Measurements from ENCODE around the gene TAF1C.
"Not testable (repeated sequence)": the region's sequence is repeated elsewhere in the genome, so short reads cannot be mapped to it uniquely, and the experiment has no call there.

DNA sequence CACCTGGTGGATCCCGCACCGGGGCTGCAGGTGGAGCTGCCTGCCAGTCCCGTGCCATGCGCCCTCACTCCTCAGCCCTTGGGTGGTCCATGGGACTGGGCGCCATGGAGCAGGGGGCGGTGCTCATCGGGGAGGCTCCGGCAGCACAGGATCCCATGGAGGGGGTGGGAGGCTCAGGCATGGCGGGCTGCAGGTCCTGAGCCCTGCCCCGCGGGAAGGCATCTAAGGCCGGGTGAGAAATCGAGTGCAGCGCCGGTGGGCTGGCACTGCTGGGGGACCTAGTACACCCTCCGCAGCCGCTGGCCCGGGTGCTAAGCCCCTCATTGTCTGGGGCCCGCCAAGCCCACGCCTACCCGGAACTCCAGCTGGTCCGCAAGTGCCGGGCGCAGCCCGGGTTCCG, 17.7 kb upstream of the TAF1C start:
- TF ChIP-seq POLR2A (IDR thresholded peaks at IDR 0.05) = not testable (repeated sequence)
- TF ChIP-seq, protein P1, sequence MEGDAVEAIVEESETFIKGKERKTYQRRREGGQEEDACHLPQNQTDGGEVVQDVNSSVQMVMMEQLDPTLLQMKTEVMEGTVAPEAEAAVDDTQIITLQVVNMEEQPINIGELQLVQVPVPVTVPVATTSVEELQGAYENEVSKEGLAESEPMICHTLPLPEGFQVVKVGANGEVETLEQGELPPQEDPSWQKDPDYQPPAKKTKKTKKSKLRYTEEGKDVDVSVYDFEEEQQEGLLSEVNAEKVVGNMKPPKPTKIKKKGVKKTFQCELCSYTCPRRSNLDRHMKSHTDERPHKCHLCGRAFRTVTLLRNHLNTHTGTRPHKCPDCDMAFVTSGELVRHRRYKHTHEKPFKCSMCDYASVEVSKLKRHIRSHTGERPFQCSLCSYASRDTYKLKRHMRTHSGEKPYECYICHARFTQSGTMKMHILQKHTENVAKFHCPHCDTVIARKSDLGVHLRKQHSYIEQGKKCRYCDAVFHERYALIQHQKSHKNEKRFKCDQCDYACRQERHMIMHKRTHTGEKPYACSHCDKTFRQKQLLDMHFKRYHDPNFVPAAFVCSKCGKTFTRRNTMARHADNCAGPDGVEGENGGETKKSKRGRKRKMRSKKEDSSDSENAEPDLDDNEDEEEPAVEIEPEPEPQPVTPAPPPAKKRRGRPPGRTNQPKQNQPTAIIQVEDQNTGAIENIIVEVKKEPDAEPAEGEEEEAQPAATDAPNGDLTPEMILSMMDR (IDR thresholded peaks at IDR 0.05) = not testable (repeated sequence)
